GM19324 (cell line): Measurements from ENCODE around the gene ZG16.
"Not testable (repeated sequence)": the region's sequence is repeated elsewhere in the genome, so short reads cannot be mapped to it uniquely, and the experiment has no call there.

ENCODE experiments used
- ATAC-seq: cut with Tn5 transposase; IDR thresholded peaks from one replicate; pipeline ENCODE4 v1.9.1; 2021; ENCODE audit warnings: mild to moderate bottlenecking, moderate library complexity; ENCODE audit not compliant: unreplicated experiment, low FRiP score

ZG16 gene

DNA sequence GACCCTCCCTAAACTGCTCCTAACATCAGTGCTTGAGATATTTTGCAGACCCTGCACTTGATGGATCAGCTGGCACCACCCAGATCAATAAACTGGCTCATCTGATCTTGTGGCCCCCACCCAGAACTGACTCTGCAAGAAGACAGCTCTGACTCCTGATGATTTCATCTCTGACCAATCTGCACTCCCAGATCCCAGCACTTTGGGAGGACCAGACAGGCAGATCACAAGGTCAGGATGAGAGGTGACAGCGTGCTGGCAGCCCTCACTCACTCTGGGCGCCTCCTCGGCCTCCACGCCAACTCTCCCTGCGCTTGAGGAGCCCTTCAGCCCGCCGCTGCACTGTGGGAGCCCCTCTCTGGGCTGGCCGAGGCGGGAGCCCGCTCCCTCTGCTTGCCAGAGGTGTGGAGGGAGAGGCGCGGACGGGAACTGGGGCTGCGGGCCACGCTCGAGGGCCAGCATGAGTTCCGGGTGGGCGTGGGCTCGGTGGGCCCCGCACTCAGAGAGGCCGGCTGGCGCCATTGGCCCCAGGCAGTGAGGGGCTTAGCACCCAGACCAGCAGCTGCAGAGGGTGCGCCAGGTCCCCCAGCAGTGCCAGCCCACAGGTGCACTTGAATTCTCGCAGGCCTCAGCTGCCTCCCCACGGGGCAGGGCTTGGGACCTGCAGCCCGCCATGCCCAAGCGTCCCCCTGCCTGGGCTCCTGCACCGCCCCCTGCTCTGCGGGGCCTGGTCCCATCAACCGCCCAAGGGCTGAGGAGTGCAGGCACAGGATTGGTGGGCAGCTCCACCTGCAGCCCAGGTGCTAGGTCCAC lies 29.9 kb upstream of the ZG16 start:
- no peak for ATAC-seq

DNA sequence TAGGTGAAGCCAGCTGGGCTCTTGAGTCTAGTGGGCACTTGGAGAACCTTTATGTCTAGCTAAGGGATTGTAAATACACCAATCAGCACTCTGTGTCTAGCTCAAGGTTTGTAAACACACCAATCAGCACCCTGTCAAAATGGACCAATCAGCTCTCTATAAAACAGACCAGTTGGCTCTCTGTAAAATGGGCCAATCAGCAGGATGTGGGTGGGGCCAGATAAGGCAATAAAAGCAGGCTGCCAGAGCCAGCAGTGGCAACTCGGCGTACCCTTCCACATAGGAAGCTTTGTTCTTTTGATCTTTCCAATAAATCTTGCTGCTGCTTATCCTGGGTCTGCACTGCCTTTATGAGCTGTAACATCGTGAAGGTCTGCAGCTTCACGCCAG lies 29.3 kb upstream of the ZG16 start:
- ATAC-seq, result not testable (repeated sequence)

DNA sequence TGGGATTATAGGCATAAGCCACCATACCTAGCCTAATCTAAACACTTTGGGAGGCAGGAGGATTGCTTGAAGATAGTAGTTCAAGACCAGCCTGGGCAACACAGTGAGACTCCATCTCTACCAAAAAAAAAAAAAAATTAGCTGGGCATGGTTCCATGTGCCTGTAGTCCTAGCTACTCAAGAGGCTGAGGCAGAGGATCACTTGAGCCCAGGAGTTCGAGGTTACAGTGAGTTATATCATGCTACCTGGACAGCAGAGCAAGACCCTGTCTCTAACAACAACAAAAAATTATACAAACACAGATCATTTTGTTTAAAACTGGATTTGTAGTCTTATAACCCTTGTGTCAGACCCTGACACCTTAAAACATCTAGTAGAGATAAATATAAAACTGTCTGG lies 24.5 kb upstream of the ZG16 start:
- ATAC-seq, result no peak

DNA sequence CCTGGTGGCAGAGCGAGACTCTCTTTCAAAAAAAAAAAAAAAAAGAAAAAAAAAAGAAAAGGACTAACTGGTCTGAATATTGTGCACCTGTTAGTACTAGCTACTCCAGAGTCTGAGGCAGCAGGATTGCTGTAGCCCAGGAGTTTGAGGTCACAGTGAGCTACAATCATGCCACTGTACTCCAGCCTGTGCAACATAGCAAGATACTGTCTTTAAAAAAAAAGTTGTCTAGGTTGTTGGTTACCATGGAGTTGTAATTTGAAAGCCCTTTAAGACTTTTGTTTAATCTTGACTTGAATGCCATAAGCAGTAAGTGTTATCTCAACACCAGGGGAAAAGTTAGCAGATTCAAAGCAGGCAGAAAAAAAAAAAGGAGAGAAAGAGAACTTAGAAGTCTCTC lies 21.4 kb upstream of the ZG16 start:
- ATAC-seq, result no peak

DNA sequence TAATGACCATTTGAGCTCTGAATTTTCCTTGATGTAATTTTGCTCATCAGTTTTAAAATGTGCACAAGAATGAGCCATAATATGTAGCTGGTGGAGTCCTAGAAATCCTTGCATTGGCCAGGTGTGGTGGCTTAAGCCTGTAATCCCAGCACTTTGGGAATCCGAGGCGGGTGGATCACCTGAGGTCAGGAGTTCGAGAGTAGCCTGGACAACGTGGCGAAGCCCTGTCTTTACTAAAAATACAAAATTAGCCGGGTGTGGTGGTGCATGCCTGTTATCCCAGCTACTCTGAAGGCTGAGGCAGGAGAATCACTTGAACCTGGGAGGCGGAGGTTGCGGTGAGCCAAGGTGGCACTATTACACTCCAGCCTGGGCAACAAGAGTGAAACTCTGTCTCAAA lies 21.0 kb upstream of the ZG16 start:
- not testable (repeated sequence) for ATAC-seq

DNA sequence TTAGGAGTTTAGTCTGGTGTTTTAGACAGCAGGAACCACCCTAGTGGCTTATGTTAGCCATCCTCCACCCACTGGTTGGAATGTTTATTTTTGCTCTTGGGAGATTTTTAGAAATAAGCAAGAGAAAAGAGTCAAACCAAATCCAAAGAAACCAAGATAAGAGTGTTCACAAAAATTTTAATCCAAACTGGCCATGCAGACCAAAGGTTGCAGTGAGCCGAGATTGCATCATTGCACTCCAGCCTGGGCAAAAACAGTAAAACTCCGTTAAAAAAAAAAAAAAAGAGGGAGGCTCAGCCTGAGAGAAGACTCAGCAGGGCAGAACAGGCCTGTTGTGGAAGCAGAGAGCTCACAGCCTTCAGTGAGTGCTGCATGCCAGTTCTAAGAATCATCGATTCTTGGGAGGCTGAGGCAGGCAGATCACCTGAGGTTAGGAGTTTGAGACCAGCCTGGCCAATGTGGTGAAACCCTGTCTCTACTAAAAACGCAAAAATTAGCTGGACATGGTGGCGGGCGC lies 20.0 kb upstream of the ZG16 start:
- ATAC-seq, result no peak

DNA sequence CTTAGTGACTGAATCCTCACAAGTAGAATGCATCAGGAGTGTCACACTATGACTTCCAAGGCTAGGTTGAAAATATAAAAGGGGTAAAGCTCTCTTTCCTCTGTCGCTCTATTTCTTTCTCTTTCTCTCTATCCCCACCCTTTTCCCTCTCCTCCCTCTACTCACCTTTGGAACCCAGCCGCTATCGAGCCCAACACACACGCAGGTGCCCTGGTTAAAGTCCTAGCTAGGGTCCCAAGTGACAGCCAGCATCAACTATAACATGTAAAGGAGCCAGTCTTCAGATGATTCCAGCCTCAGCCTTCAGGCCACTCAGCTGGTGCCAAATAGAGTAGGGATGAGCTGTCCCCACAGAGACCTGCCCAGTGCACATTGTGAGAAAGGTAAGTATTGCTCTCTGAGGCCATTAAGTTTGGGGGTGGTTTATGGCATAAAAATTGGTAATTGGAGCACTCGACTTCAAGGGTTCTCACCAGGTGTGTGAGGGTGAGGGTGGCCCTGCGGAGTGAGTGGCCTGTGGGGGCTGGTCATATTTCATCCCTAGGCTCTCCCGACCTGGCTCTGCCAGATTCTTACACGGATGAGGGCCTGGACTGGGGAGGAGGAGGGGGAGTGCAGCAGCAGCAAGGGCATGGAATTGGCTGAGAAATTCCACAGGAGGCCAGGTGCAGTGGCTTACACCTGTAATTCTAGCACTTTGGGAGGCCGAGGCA lies 17.3 kb upstream of the ZG16 start:
- no peak for ATAC-seq

DNA sequence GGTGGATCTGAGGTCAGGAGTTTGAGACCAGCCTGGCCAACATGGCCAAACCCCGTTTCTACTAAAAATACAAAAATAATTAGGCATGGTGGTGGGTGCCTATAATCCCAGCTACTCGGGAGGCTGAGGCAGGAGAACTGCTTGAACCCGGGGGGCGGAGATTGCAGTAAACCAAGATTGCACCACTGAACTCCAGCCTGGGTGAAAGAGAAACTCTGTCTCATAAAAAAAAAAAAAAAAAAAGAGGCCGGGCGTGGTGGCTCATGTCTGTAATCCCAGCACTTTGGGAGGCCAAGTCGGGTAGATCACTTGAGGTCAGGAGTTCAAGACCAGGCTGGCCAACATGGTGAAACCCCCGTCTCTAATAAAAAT lies 16.8 kb upstream of the ZG16 start:
- ATAC-seq, result not testable (repeated sequence)

DNA sequence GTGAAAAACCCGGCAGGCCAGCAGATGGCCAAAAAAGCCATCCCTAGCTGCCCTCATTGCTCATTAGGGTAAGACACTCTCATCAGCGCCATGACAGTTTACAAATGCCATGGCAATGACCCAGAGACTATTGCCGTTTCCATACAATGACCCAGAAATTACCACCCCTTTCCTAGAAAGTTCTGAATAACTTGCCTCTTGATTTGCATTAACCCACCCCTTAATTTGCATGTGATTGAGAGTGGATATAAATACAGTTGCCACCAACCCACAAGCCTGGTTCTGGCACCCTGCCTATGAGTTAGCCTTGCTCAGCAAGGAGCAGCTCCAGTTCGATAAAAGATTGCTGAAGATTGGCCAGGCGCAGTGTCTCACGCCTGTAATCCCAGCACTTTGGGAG lies 16.2 kb upstream of the ZG16 start:
- ATAC-seq, result no peak

DNA sequence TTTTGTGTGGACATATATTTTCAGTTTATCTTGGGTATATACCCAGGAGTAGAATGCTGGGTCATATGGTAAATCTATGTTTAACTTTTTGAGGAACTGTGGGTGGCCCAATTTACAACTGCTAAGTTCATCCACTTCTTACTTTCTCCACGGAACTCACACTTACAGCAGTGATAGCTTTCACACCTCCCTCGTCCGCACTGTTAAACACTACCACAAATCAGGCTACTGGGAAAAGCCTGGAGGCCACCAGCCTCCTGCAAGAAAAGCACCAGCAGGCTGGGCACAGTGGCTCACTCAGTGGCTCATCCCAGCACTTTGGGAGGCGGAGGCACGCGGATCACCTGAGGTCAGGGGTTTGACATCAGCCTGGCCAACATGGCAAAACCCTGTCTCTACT lies 14.7 kb upstream of the ZG16 start:
- no peak for ATAC-seq

DNA sequence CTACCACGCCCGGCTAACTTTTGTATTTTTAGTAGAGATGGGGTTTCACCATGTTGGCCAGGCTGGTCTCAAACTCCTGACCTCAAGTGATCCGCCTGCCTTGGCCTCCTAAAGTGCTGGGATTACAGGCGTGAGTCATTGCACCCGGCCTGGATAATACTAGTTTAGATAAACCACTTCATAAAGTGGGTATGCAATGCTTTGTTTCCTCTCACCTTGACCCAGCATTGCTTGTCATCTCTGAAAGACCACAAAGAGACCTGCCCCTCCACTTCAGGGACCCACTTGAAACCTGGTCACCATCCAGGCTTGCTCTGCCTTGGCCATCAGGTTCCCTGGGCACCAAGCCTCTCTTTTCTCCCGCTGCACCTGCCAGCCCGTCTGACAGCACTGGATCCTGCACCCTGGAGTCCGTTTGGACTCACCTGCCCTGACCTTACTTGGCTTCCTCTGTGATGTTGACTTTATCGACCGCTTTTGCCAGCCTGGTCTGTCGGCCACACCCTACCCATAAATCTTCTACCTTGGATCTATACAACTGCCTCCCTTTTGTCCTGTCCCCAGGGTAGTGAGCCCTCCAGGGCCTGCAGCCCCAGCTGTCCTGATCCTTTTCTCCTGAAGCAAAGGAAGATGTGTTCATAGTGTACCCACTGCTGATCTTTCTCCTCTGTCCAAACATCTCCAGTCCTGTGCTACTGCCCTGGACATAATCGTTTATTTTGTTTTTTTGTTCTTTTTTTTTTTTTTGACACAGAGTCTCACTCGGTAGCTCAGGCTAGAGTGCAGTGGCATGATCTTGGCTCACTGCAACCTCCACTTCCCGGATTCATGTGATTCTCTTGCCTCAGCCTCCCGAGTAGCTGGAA lies 12.7 kb upstream of the ZG16 start:
- no peak for ATAC-seq

DNA sequence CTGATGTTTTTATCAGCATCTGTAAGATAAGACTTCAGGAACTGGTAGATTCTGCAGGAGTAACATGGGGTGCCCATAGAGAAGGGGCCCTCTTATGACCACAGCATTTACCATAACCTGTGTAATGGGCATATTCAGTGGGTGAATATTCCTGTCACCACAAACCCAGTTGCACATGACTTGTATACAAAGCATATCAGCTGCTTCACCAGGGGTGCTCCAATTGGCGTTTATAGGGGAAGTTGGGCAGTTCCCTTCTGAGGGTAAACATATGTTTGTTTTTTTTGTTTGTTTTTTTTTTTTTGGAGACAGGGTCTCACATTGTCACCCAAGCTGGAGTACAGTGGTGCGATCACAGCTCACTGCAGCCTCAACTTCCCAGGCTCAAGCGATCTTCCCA lies 11.5 kb upstream of the ZG16 start:
- ATAC-seq, result no peak

DNA sequence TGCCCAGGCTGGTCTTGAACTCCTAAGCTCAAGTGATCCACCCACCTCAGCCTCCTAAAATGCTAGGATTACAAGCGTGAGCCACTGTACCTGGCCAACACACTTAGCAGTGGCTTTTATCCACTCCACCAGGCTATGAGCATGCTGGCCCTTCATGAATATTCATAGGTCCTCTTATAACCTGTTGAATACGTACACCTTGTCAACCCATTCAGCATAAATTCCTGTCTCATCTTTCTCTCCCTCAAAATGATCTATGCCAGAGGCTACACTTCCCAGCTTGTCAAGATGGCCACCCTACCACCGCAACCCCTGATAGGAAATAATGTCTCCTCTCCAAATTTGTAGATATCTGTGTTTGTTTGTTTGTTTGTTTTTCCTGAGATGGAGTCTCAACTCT lies 11.0 kb upstream of the ZG16 start:
- ATAC-seq, result no peak

DNA sequence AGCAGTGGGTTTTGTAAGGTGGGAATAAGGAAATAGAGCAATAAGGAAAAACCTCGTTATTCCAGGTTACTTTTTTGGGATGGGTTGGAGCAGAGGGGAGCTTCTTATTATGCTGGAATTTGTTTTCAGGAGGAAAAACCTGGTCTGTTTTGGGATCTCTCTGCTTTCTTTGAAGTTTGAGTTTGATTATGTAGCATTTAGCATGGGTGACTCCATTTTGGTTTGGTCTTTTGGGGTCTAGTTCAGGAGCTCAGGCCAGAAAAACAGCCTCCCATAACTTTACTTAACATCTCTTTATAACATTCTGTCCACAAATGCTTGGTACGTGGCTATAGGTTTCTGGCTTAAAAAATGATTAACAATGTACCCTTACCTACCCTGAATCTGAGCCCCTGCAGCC lies 8.5 kb upstream of the ZG16 start:
- no peak for ATAC-seq

DNA sequence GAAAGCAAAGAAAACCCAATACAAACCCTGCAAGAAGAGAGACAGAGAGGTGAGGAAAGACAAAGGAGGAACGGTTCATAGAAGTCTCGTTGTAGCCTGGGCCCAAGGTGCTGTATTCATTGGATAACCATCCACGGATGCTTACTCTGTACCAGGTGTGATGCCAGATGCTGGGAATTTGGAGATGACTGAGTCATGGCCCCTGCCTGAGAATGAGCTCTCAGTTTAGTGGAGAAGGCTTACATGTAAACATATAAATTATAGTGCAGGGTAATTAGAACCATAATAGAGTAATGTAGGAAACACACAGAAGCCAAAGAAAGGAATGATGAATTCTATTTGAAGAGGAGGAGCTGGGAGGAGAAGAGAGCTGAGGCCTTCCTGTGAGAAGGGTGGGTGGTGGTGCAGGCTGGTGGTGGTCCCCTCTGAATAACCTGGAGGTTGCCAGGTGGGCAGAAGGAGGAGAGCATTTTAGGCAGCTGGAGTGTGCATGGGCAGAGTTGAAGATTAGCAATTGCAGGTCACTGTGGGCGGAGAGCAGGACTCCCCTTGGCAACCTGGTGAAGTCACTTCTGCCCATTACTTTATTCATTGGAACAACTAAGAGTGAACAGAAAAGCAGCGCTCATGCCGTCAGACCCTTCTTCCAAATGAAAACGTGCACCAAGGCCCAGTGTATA lies 7.7 kb upstream of the ZG16 start:
- no peak for ATAC-seq

DNA sequence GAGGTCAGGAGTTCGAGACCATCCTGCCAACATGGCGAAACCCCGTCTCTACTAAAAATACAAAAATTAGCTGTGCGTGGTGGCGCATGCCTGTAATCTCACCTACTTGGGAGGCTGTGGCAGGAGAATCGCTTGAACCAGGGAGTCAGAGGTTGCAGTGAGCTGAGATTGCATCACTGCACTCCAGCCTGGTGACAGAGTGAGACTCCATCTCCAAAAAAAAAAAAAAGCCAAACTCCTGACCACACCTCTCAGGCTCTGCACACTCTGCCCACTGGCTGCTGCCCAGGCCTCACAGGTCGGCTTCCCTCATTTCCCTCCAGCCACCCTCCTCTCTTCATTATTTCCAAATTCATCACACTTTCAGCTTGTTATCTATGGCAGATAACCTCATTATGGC lies 5.7 kb upstream of the ZG16 start:
- not testable (repeated sequence) for ATAC-seq

DNA sequence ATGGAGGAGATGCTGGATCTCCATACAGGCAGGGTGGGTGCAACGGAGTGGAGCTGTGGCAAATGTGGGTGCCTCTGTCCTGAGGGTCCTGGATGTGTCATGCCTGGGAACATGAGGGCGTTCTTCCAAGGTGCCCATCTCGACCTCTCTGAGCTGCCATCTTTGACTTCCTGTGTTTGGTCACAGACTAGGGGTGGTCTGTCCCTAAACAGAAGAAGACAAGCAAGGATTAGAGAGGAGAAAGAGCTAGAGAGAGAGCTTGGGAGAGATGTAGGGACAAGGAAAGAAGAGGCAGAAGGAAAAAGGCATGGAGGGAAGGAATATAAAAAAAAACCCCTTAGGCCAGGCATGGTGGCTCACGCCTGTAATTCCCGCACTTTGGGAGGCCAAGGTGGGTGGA lies 3.3 kb upstream of the ZG16 start:
- ATAC-seq, result no peak

DNA sequence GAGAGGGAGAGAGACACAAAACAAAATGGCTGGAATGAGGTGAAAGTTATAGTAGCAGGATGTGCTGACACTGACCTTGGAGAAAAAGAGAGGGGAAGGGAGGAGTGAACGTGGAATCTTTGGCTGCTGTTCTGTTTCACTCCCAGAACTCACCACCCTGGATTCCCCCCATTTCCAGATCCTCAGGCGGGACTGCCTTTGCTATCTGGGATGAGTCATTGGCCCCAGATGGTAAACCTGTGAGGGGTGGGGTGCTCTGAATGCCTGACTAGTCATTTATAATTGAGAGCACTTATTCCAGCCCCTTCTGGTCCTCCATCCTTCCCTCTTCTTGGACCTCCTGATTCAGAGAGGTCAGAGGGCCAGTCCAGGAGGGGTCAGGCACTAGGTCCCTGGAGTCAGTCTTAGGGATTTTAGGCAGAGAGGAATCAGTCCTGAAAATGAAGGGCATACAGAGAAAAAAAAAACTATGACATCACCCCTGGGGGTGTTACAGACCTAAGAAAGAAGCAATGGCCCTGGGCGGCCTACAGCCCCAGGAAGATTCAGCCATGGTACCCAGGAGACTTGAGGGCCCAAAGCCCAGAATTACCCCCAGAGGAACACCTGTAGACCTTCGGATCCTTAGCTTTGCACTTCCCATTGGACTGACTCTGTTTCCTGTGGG lies 2.2 kb upstream of the ZG16 start:
- ATAC-seq, result no peak

DNA sequence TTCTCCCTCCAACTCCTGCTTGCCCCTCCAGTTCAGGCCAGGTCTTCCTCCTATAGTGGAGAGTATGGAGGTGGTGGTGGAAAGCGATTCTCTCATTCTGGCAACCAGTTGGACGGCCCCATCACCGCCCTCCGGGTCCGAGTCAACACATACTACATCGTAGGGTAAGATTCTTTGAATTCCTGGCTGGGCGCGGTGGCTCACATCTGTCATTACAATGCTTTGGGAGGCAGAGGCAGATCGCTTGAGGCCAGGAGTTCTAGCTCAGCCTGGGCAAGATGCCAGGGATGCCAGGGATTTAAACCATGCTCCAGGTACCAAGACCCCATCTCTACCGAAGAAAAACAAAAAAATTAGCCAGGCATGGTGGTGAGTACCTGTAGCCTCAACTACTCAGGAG lies 1.4 kb downstream of the ZG16 start:
- ATAC-seq, result no peak
